Stimulated activated CD8-positive, alpha-beta memory T cell treated with anti-CD3 and anti-CD28 coated beads, Interleukin-7, amount 100 ng/mL, for 48 hours (primary cell): Measurements from ENCODE around the gene SDHC.
"Not testable (repeated sequence)": the region's sequence is repeated elsewhere in the genome, so short reads cannot be mapped to it uniquely, and the experiment has no call there.

Experiments used
- DNase-seq, 2 donors: peaks; one replicate each; pipeline ENCODE4 v3.0.0-alpha.2; 2020; ENCODE audit warnings: low read depth in 1 of 2; ENCODE audit errors: extremely low read depth in 1 of 2

SDHC gene

DNA sequence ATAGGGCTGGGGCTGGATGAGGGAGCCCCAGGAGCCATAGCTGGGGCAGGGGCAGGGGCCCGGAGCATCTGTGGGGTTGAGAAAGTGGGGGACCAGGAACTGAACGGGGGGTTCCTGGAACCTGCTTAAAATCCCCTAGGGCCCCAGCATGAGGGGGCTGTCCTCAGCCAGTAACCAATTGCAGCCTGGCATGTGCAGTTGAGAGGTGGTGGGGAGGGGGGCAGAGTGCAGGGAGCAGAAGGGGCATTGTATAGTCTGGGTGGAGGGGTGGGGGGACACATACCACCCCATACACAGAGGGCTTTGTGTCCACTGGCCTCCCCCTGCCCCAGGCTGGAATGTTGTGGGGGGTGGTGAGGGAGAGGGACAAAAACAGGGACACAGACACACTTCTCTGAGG lies 4.3 kb upstream of the SDHC start, which contains the start of gene MPZ:
TSS of gene MPZ (minus strand) at position 101 of the 400 bp plus-strand sequence. CDS start at position 38, 63 bp downstream.
- no peak for DNase-seq

- DNase-seq: no peak
Observed at GRCh38 chr1:161311595-161312181, 2.5 kb upstream of the SDHC start.

- no peak for DNase-seq
Observed at GRCh38 chr1:161313554-161314200, 504 bp upstream of the SDHC start.

- DNase-seq: not testable (repeated sequence)
Observed at GRCh38 chr1:161315841-161316674, 1.9 kb downstream of the SDHC start.

DNA sequence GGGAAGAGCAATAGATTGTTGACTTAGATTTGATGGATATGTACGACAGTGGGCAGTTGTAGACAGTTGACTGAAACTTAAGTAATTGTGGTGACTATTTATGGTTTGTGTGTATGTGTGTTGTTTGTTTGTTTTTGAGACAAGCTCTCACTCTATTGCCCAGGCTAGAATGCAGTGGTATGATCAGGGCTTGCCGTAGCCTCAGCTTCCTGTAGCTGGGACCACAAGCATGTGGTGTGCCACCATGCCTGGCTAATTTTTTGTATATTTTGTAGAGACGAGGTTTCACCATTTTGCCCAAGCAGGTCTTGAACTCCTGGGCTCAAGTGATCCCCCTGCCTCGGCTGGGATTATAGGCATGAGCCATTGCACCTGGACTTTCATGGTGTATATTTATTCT lies 9.8 kb downstream of the SDHC start:
- DNase-seq: no peak

DNA sequence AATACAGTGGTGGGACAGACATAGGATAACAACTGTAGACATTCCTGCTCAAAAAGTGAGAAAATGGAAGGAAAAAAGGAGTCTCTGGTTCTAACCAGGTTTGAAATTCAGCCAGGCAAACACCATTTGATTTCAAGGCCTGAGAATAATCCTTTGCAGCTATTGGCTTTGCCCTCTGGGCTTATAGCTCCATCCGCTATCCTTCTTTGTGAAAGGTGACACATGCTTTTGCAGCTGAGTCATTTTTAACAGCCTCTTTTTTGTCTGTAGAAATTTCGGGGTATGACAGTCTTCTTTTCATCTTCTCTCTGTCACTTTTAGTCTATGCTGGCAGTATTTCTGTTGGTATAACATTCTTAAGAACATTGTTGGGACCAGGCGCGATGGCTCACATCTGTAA lies 16.2 kb downstream of the SDHC start:
- DNase-seq: no peak

DNA sequence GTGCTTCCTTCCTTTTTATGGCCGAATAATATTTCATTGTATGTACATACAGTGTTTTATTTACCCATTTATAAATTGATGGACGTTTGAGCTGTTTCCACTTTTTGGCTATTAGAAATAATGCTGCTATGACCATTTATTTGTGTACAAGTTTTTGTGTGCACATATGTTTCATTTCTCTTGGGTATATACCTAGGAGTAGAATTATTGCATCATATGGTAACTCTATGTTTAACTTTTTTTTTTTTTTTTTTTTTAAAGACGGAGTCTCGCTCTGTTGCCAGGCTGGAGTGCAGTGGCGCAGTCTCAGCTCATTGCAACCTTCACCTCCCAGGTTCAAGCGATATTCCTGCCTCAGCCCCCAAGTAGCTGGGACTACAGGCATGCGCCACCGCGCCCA lies 19.0 kb downstream of the SDHC start:
- no peak for DNase-seq

DNA sequence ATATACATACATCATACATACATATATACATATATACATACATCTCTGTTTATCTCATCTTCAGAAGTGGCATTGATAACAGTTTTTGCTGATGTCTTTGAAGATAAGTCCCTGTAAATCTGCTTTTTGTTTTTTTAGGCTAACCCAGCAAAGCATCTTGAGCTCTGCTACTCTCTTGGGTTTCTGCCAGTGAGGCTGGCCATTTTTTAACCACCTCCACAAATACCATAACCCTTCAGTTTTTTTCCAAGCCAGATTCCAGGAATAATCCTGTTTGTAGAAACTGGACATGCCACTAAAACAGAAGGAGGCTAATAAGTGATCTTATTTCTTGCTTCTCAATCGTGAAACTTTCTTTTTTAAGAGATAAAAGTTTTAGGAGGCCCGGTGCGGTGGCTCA lies 21.6 kb downstream of the SDHC start:
- no peak for DNase-seq

GRCh38 chr1:161342177-161342576 lies 28.0 kb downstream of the SDHC start:
- DNase-seq: no peak

GRCh38 chr1:161342821-161343220 lies 28.6 kb downstream of the SDHC start:
- DNase-seq: no peak

DNA sequence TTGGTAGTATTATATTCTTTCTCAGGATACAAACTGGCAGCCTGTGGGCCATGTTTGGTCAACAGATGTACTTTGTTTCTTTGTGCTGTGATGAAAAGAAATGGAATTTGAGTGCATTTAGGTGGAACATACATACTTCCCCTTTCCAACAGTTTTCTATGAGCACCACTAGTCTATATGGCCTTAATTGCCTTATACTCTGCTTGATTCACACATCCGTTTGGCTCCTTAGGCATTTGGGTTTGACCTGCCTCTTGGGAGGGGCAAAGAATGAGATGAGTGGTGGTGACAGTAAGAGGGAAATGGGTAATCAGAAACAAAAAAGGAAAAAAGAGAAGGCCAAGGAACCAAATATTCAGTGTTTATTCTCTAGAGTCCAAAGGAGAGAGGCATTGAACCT lies 36.5 kb downstream of the SDHC start:
- no peak for DNase-seq

- DNase-seq: no peak
Observed at GRCh38 chr1:161351482-161351881, 37.3 kb downstream of the SDHC start.

DNA sequence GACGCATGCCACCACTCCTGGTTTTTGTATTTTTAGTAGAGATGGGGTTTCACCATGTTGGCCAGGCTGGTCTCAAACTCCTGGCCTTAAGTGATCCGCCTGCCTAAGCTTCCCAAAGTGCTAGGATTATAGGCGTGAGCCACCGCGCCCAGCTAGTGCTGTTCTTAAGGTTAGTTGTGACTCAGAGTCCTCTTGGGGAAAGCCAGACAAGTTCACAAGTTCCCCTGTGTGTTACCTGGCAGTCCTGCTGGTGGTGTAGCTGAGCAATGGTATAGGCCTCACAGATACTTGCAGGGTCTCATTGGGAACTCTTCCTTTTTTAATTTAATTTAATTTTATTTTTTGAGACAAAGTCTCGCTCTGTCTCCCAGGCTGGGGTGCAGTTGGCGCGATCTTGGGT lies 42.9 kb downstream of the SDHC start:
- DNase-seq: no peak

DNA sequence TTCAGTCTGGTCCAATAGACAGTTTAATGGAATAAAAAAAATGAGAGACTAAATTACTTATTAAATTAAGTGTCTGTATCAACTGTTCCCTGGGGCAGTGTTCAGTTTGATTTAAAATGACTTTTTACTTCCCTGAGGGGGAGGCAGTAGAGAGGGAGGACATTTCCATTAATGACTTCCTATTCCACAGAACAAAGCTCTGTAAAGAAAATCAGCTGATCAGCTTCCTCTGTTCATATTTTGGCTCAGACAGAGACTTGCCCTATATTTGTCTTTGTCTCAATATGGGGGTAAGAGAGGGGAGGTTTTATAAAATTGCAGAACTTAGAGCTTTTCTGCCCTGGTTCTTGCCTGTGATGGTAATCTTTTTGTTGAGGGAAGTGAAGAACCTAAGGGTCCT lies 45.1 kb downstream of the SDHC start:
- no peak for DNase-seq

DNA sequence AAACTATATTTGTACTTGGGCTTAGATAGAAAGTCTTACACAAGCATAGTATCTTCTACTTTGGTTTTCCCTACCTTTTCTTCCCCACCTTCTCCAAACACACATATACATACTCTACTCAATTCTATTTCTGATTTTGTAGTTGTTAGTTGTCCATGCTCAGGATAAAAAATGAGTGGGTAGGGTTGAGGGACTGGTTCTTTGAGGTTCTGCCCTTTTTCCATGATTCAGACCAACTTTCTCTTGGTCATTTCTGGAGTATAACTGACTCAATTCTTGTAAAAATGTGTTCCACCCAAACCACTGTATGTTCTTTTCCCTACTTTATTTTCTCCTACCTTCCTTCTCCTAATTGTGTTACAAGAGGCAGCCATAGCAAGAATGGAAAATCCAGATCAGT lies 50.2 kb downstream of the SDHC start:
- no peak for DNase-seq

DNA sequence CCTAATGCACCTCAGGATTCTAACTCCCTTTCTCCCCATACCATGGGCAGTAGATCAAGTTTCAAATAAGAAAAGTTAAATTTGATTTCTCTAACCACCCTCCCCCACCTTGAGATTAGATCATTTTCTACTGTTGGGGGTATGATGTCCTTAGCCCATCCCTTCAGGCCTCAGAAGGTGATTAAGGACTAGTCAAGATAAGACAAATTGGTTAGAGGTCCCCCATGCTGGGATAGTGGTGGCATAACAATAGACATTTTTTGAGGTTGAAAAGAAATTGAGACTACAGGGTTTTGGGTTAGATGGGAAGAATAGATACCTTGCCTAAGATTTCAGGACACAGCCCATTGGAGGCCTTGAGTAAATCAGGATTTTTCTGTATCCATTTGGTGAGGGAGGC lies 51.0 kb downstream of the SDHC start:
- DNase-seq: no peak

GRCh38 chr1:161367684-161368400 lies 53.7 kb downstream of the SDHC start, which contains the start of gene CFAP126:
Gene CFAP126, minus strand, starts transcription at chr1:161367876. Its CDS starts 8 bp downstream, at chr1:161367868.
- DNase-seq: peak in 1 of 2 donors; percentile 15

DNA sequence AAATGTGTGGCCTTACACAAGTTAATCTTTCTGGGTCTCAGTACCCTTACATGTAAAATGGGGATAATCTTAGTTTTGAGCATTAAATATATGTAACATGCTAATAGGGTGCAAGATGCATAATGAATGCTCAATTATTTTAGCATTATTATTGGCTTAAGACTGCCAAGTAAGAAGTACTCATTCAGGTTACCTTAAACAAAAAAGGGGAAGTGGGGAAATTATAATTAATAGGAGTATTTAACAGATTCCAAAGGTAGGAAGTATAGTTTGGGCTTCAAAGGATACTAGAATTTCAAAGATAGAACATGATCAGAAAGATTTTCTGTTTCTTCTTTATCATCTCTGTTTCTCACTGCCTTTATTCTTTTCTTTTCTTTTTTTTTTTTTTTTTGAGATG lies 59.3 kb downstream of the SDHC start:
- DNase-seq: no peak

DNA sequence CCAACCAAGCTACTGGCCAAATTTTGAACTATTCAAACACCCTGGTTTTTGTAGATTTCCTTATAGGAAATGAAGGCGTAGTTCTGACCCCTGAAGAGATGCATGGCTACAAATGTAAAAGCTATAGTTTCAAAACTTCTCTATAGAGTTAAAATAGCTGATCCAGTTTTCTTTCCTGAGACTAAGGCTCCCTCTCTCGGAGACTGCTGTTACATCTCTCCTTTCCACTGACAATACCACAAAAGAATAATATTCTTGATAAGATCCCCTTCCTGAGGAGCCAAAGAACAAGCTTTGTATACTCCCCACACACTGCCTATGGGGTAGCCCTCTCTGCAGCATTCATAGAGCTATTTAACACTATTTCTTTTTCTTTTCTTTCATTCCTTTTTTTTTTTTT lies 60.2 kb downstream of the SDHC start:
- no peak for DNase-seq

GRCh38 chr1:161378014-161378413 lies 63.8 kb downstream of the SDHC start:
- DNase-seq: no peak

DNA sequence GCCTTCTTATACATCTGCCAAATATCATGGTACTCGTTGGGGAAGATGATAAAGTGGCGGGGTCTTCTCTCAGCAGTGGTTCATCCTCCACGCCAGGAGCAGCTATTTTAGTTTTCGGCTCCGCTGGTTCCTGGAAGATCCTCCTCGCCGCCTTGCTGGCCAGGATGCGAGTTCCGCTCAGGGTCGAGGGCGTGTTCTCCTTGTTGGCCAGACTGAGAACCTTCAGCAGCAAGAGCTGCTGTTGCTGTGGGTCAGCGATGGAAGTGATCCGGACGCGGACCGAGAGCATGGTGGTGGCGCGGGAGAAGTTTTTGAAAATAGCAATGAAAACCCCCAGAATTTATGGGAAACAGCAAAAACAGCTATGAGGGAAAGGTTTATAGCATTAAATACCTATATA lies 64.9 kb downstream of the SDHC start:
- DNase-seq: no peak
